HepG2 (cell line): ENCODE data around the gene MRNIP. TPM values are rescaled to one million over a fixed set of nuclear protein-coding genes. Genes with fewer than 3 reads are reported as not detected.

Experiments used
- ATAC-seq: fragments of 200-7000 bp; cut with Tn5 transposase; 3 replicates; pipeline ENCODE4 v1.9.1; 2020; ENCODE audit warnings: mild to moderate bottlenecking, moderate library complexity
- BruUV-seq: library from RNA; stranded (reverse); fragments of 400-500 nt; replicated peaks from 2 replicates; lab custom pipeline; 2021; lab: Mats Ljungman, UMichigan
- CTCF ChIA-PET: fragments of 300-600 bp; formaldehyde crosslinking; extraction: SDS; loops from one replicate; lab custom pipeline; 2021; ENCODE audit warnings: low total read pairs, inconsistent platforms, low intra/inter-chr PET ratio; lab: Yijun Ruan, JAX
- POLR2A ChIA-PET: fragments of 350-600 bp; sonication (Branson Sonifier 250); formaldehyde crosslinking; loops from one replicate; lab custom pipeline; 2020; ENCODE audit warnings: antibody characterized with exemption, inconsistent platforms; lab: Yijun Ruan, JAX
- DNase-seq: peaks from one replicate; pipeline ENCODE4 v3.0.0-alpha.2; 2015; ENCODE audit warnings: low spot score
- FAIRE-seq: peaks from 3 replicates; lab custom pipeline; 2011; peaks lifted over from hg19 to GRCh38; lab: Jason Lieb, UNC
- H2AFZ ChIP-seq: one replicate; pipeline ENCODE4 v1.6.1; 2011; ENCODE audit warnings: low read length, inconsistent platforms
- H3K27ac ChIP-seq: fragments of 300-600 bp; 3 replicates; pipeline ENCODE4 v1.8.0; 2011; ENCODE audit warnings: mixed run types, mild to moderate bottlenecking, mixed read lengths, low read length, inconsistent platforms; ENCODE audit not compliant: insufficient read depth; ENCODE audit errors: extremely low read length
- H3K27me3 ChIP-seq, 2 experiments: fragments of 200-600 bp in 1 of 2; 2 replicates in 1 of 2; 3 replicates in 1 of 2; pipeline versions ENCODE4 v1.6.0 to v1.8.0; 2011; ENCODE audit warnings: low read length in 2 of 2, mild to moderate bottlenecking in 2 of 2, moderate library complexity in 2 of 2, inconsistent platforms in 1 of 2; ENCODE audit not compliant: insufficient read depth in 2 of 2, control insufficient read depth in 1 of 2
- H3K36me3 ChIP-seq, 2 experiments: fragments of 200-600 bp in 1 of 2; replicated peaks in 1 of 2; 2 replicates in 1 of 2; 3 replicates in 1 of 2; pipeline versions ENCODE4 v1.5.1 to v1.8.0; 2011; ENCODE audit warnings: low read length in 2 of 2, inconsistent platforms in 1 of 2; ENCODE audit not compliant: insufficient read depth in 2 of 2, control insufficient read depth in 1 of 2
- H3K4me1 ChIP-seq: 2 replicates; pipeline ENCODE4 v1.5.1; 2012; ENCODE audit warnings: low read length, inconsistent platforms; ENCODE audit not compliant: insufficient read depth
- H3K4me2 ChIP-seq: 2 replicates; pipeline ENCODE4 v1.6.0; 2011; ENCODE audit warnings: low read depth, low read length, inconsistent platforms
- H3K4me3 ChIP-seq, 3 experiments: fragments of 200-600 bp in 1 of 3; sonication (generic), shearing (Covaris generic) in 1 of 3; replicated peaks in 1 of 3; 2 replicates each; pipeline ENCODE4 v1.5.1; 2011 to 2016; ENCODE audit warnings: low read length in 3 of 3, inconsistent platforms in 2 of 3, low read depth in 2 of 3, mild to moderate bottlenecking in 2 of 3, control low read depth in 1 of 3, mixed read lengths in 1 of 3; ENCODE audit not compliant: insufficient read depth in 1 of 3
- H3K79me2 ChIP-seq: one replicate; pipeline ENCODE4 v1.6.1; 2011; ENCODE audit warnings: low read length, inconsistent platforms; ENCODE audit not compliant: insufficient read depth
- H3K9ac ChIP-seq: 2 replicates; pipeline ENCODE4 v1.6.0; 2011; ENCODE audit warnings: mild to moderate bottlenecking, low read depth, low read length, inconsistent platforms; ENCODE audit not compliant: insufficient read depth
- H3K9me3 ChIP-seq: 2 replicates; pipeline ENCODE4 v1.5.1; 2012; ENCODE audit warnings: mild to moderate bottlenecking, low read length
- H4K20me1 ChIP-seq: 2 replicates; pipeline ENCODE4 v1.6.0; 2011; ENCODE audit warnings: inconsistent platforms, mild to moderate bottlenecking, low read length, moderate library complexity; ENCODE audit not compliant: insufficient read depth
- EHMT2 ChIP-seq: fragments of 200-600 bp; sonication (generic); IDR thresholded peaks from 2 replicates; pipeline ENCODE4 v1.7.0; 2017; ENCODE audit warnings: antibody characterized with exemption, low read depth, low read length, borderline replicate concordance
- ESRRA ChIP-seq: sonication (generic); formaldehyde crosslinking; IDR thresholded peaks from 2 replicates; pipeline ENCODE4 v1.5.1; 2020; ENCODE audit warnings: mild to moderate bottlenecking, low read depth, missing genetic modification reagents
- HOXD1 ChIP-seq: sonication (generic); formaldehyde crosslinking; IDR thresholded peaks from 2 replicates; pipeline ENCODE4 v1.5.0; 2020; ENCODE audit warnings: missing genetic modification reagents
- MIER3 ChIP-seq: IDR thresholded peaks from 2 replicates; pipeline ENCODE4 v1.6.1; 2016; ENCODE audit warnings: missing compliant biosample characterization, borderline replicate concordance
- NFIC ChIP-seq: IDR thresholded peaks from 2 replicates; pipeline ENCODE4 v1.6.1; 2012; ENCODE audit warnings: mild to moderate bottlenecking, low read length, inconsistent platforms
- PHF20 ChIP-seq: sonication (generic); formaldehyde crosslinking; IDR thresholded peaks from 2 replicates; pipeline ENCODE4 v1.5.0; 2020; ENCODE audit warnings: mild to moderate bottlenecking, missing genetic modification reagents
- YEATS4 ChIP-seq: sonication (generic); formaldehyde crosslinking; IDR thresholded peaks from 2 replicates; pipeline ENCODE4 v1.4.0; 2020; ENCODE audit warnings: missing genetic modification reagents, borderline replicate concordance
- ZBTB25 ChIP-seq: IDR thresholded peaks from 2 replicates; pipeline ENCODE4 v1.6.1; 2018; ENCODE audit warnings: missing genetic modification reagents
- ZHX1 ChIP-seq: sonication (generic); formaldehyde crosslinking; IDR thresholded peaks from 2 replicates; pipeline ENCODE4 v1.8.1; 2022; ENCODE audit warnings: low read depth, mild to moderate bottlenecking, missing genetic modification reagents
- ZNF230 ChIP-seq: sonication (generic); formaldehyde crosslinking; IDR thresholded peaks from 2 replicates; pipeline ENCODE4 v1.4.0; 2020; ENCODE audit warnings: mild to moderate bottlenecking, missing genetic modification reagents
- ZNF251 ChIP-seq: sonication (generic); formaldehyde crosslinking; IDR thresholded peaks from 2 replicates; pipeline ENCODE4 v1.9.0; 2021; ENCODE audit warnings: mild to moderate bottlenecking, missing genetic modification reagents
- ZNF274 ChIP-seq: sonication (generic); formaldehyde crosslinking; IDR thresholded peaks from 2 replicates; pipeline ENCODE4 v1.5.1; 2020; ENCODE audit warnings: mild to moderate bottlenecking, missing genetic modification reagents
- ZNF280D ChIP-seq: sonication (generic); formaldehyde crosslinking; IDR thresholded peaks from 2 replicates; pipeline ENCODE4 v1.5.1; 2020; ENCODE audit warnings: mild to moderate bottlenecking, missing genetic modification reagents
- ZNF337 ChIP-seq: sonication (generic); formaldehyde crosslinking; IDR thresholded peaks from 2 replicates; pipeline ENCODE4 v1.5.1; 2020; ENCODE audit warnings: missing genetic modification reagents, low read depth, mild to moderate bottlenecking, borderline replicate concordance
- ZNF44 ChIP-seq: sonication (generic); formaldehyde crosslinking; IDR thresholded peaks from 2 replicates; pipeline ENCODE4 v1.5.1; 2020; ENCODE audit warnings: mild to moderate bottlenecking, missing genetic modification reagents
- ZNF550 ChIP-seq: sonication (generic); formaldehyde crosslinking; IDR thresholded peaks from 2 replicates; pipeline ENCODE4 v1.4.0; 2020; ENCODE audit warnings: mild to moderate bottlenecking, missing genetic modification reagents, borderline replicate concordance
- ZNF691 ChIP-seq: sonication (generic); formaldehyde crosslinking; IDR thresholded peaks from 2 replicates; pipeline ENCODE4 v1.4.0; 2020; ENCODE audit warnings: missing genetic modification reagents, low read depth, mild to moderate bottlenecking, borderline replicate concordance
- WGBS: methylation state at CpG from one replicate; pipeline ENCODE4 v1.1.6; 2017; ENCODE audit warnings: low lambda C conversion rate; 5-methylcytosine and 5-hydroxymethylcytosine counted together
- in situ Hi-C: cut with HindIII; loops from 2 replicates; pipeline ENCODE4 v1.10.0; 2017; ENCODE audit warnings: low pct_unique_long_range_greater_than_20kb; ENCODE audit not compliant: extremely low pct_ligation_motif_present
- intact Hi-C: fragments of 100-400 bp; cut with micrococcal nuclease; formaldehyde crosslinking; loops from one replicate; pipeline ENCODE4 v1.10.0; 2022; ENCODE audit not compliant: unreplicated experiment
- polyA plus RNA-seq, 8 experiments: library from polyadenylated mRNA; depleted of rRNA in 3 of 8; stranded (reverse) in 7 of 8; unstranded in 1 of 8; fragments of >200 nt; fragmentation: Illumina TruSeq in 4 of 8; extraction: Trizol in 4 of 8; gene quantifications; 2 replicates each; pipeline versions ENCODE4 v1.2.1 to v1.2.3, GENCODE V29; 2011 to 2016; ENCODE audit warnings: low read depth in 4 of 8, missing spikeins in 1 of 8, mixed read lengths in 1 of 8; ENCODE audit not compliant: insufficient read depth in 1 of 8
- total RNA-seq, 5 experiments: library from RNA; depleted of rRNA; stranded (reverse); fragments of >200 nt; fragmentation: Illumina TruSeq; extraction: Trizol; gene quantifications; 2 replicates each; pipeline ENCODE4 v1.2.3, GENCODE V29; 2016; ENCODE audit warnings: low read depth in 1 of 5

Gene MRNIP
- total and polyA plus RNA-seq, 2 of the 13 experiments (the other 11 are each of a cell fraction or from before 2014, with no cell fraction given), result 15.5 to 34.1 TPM

- WGBS, result 97% methylated on average over 23 of the region's 23 CpGs
- no peak overlapping the region for H2AFZ ChIP-seq
- no peak overlapping the region for H3K27ac ChIP-seq
- TF ChIP-seq ZBTB25 (CRISPR knock-in tag), result no peak
- no peak for TF ChIP-seq ZNF230 (CRISPR knock-in tag)
- no peak for TF ChIP-seq YEATS4 (CRISPR knock-in tag)
- TF ChIP-seq ZNF691, result no peak
- TF ChIP-seq PHF20, result no peak
- TF ChIP-seq EHMT2, result no peak
- TF ChIP-seq ZNF274 (CRISPR knock-in tag), result no peak
- TF ChIP-seq MIER3 (CRISPR knock-in tag), result no peak
- TF ChIP-seq NFIC, result no peak
- no peak for TF ChIP-seq ZNF280D
- no peak for TF ChIP-seq ZNF550 (CRISPR knock-in tag)
- no peak for TF ChIP-seq ZNF44 (CRISPR knock-in tag)
- no peak for TF ChIP-seq HOXD1 (CRISPR knock-in tag)
- TF ChIP-seq ZHX1 (CRISPR knock-in tag), result no peak
- no peak for TF ChIP-seq ZNF337 (CRISPR knock-in tag)
- no peak for TF ChIP-seq ZNF251
- no peak for TF ChIP-seq ESRRA (CRISPR knock-in tag)
These were observed 42.2 kb downstream of the MRNIP start for GRCh38 chr5:179816401-179816795.

More at GRCh38 chr5:179816401-179816795, 42.2 kb downstream of the MRNIP start:
- intact Hi-C loops, result no loop called here
- in situ Hi-C loops, result no loop called here
- Histone ChIP-seq H3K9ac (no peak overlapping the region), H3K4me3 (no peak overlapping the region), H3K4me2 (no peak overlapping the region), H3K79me2 (peaks cover 12% of the 10 kb centered on the region), H3K4me1 (peaks cover 30% of the 10 kb centered on the region), H3K27me3 (no peaks in the 10 kb centered on the region), H3K9me3 (no peaks in the 10 kb centered on the region), H4K20me1 (peaks cover under 1% of the 10 kb centered on the region; the same call in 1 of the 2 replicates), H3K36me3 (peaks cover 11 to 19% of the 10 kb centered on the region in 2 experiments; a peak in 4 of 5 replicates)
- CTCF ChIA-PET, result no interaction called here
- POLR2A ChIA-PET, result interaction anchor here (5.3 kb wide), 1 partner anchor 11 kb away, joined by 115 read pairs; the partner anchor contains the start of gene MGAT4B
- DNase-seq (no peak), ATAC-seq (no peak), FAIRE-seq (no peak)
- BruUV-seq, result no TSS peak
